Activated naive CD4-positive, alpha-beta T cell treated with anti-CD3 and anti-CD28 coated beads for 36 hours (primary cell): Measurements from ENCODE around the gene WDR83. TPM values are rescaled to one million over a fixed set of nuclear protein-coding genes. Genes with fewer than 3 reads are reported as not detected.
"Not testable (repeated sequence)": the region's sequence is repeated elsewhere in the genome, so short reads cannot be mapped to it uniquely, and the experiment has no call there.

Experiments
- CTCF ChIA-PET: fragments of 350-600 bp; sonication (Branson Sonifier 250); formaldehyde crosslinking; loops from one replicate; lab custom pipeline; 2021; ENCODE audit warnings: antibody characterized with exemption; lab: Charles Lee
- DNase-seq: peaks from one replicate; pipeline ENCODE4 v3.0.0-alpha.2; 2020
- H3K27ac Mint-ChIP-seq: one replicate; pipeline ENCODE4 v1.8.0; 2021; ENCODE audit warnings: mild to moderate bottlenecking, mixed read lengths
- H3K27me3 Mint-ChIP-seq: one replicate; pipeline ENCODE4 v1.8.0; 2021; ENCODE audit warnings: low read depth, mixed read lengths
- H3K36me3 Mint-ChIP-seq: one replicate; pipeline ENCODE4 v1.8.0; 2021; ENCODE audit warnings: low read depth, mixed read lengths
- H3K4me1 Mint-ChIP-seq: one replicate; pipeline ENCODE4 v1.8.0; 2021; ENCODE audit warnings: low read depth, mixed read lengths
- H3K4me3 Mint-ChIP-seq: one replicate; pipeline ENCODE4 v1.8.0; 2021; ENCODE audit warnings: mild to moderate bottlenecking, moderate library complexity, mixed read lengths
- H3K9me3 Mint-ChIP-seq: one replicate; pipeline ENCODE4 v1.8.0; 2021; ENCODE audit warnings: mixed read lengths
- intact Hi-C: fragments of 100-400 bp; cut with micrococcal nuclease; formaldehyde crosslinking; loops from one replicate; pipeline ENCODE4 v1.15.1; 2023
- total RNA-seq, 2 experiments: library from RNA; stranded (reverse); gene quantifications; one replicate each; pipeline ENCODE4 v1.2.3, GENCODE V29; 2021

The WDR83 gene
- total RNA-seq, 2 experiments from 2014 or later = 14.9 to 16.2 TPM

GRCh38 chr19:12675940-12676339 is 9.3 kb downstream of the WDR83 start:
- Mint-ChIP-seq H3K4me1 (peaks cover 27% of the 10 kb centered on the region), H3K9me3 (no peaks in the 10 kb centered on the region), H3K27ac (no peak overlapping the region), H3K4me3 (no peak overlapping the region), H3K36me3 (peaks cover 36% of the 10 kb centered on the region), H3K27me3 (no peaks in the 10 kb centered on the region)
- intact Hi-C loops = loop anchor here (2.0 kb wide), 1 partner anchor 85 kb away; no protein-coding TSS in a partner anchor
- CTCF ChIA-PET = interaction anchor here (0.6 to 4.5 kb wide), 4 partner anchors 9 to 195 kb away, joined by 3 to 27 read pairs (median 4); partner anchors contain the start of genes MAN2B1 and WDR83
- no peak for DNase-seq

GRCh38 chr19:12676384-12676792 is 9.8 kb downstream of the WDR83 start:
- H3K36me3 Mint-ChIP-seq = peaks cover 38% of the 10 kb centered on the region
- peaks cover 30% of the 10 kb centered on the region for H3K4me1 Mint-ChIP-seq
- H3K27me3 Mint-ChIP-seq = no peaks in the 10 kb centered on the region
- DNase-seq = peak; percentile 93
- no peaks in the 10 kb centered on the region for H3K9me3 Mint-ChIP-seq
- no peak overlapping the region for H3K27ac Mint-ChIP-seq
- H3K4me3 Mint-ChIP-seq = no peak overlapping the region
- CTCF ChIA-PET = interaction anchor here (0.6 to 4.5 kb wide), 9 partner anchors 9 to 196 kb away, joined by 3 to 27 read pairs (median 4); partner anchors contain the start of genes MAN2B1 and WDR83
- intact Hi-C loops = loop anchor here (2.0 kb wide), 1 partner anchor 84 kb away; no protein-coding TSS in a partner anchor

DNA sequence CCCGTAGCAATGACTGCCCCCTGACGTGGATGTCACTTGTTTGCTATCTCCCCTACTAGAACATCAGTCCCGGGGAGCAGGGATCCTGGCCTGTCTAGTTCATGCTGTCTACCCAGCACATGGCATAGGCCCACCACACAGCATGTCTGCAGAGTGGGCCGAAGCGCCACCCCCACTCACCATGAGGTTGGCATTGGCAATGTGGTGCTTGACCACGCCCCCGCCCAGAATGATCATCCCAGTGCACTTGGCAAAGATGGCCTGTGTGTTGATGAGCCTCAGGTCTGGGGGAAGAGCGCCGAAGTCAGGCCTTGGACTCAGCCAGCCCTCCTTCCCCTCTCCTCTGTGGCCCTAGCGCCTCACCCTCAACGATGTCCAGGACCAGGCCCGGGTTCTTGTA is 10.3 kb downstream of the WDR83 start:
- peaks cover 37% of the 10 kb centered on the region for H3K36me3 Mint-ChIP-seq
- no peaks in the 10 kb centered on the region for H3K9me3 Mint-ChIP-seq
- no peak overlapping the region for H3K27ac Mint-ChIP-seq
- intact Hi-C loops = loop anchor here (2.0 kb wide), 1 partner anchor 84 kb away; no protein-coding TSS in a partner anchor
- no peaks in the 10 kb centered on the region for H3K27me3 Mint-ChIP-seq
- DNase-seq = no peak
- H3K4me1 Mint-ChIP-seq = peaks cover 29% of the 10 kb centered on the region
- CTCF ChIA-PET = interaction anchor here (0.6 to 4.5 kb wide), 9 partner anchors 10 to 171 kb away, joined by 3 to 27 read pairs (median 4); partner anchors contain the start of genes MAN2B1 and WDR83
- H3K4me3 Mint-ChIP-seq = no peak overlapping the region

DNA sequence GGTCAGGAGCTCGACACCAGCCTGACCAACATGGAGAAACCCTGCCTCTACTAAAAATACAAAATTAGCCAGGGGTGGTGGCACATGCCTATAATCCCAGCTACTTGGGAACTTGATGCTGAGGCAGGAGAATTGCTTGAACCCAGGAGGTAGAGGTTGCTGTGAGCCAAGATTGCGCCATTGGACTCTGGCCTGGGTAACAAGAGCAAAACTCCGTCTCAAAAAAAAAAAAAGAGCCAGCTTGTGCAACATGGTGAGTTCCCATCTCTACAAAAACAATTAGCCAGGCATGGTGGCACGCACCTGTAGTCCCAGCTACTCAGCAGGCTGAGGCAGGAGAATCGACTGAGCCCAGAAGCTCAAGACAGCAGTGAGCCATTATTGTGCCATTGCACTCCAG is 11.4 kb downstream of the WDR83 start:
- H3K27me3 Mint-ChIP-seq, H3K9me3 Mint-ChIP-seq, intact Hi-C loops, H3K4me3 Mint-ChIP-seq, H3K27ac Mint-ChIP-seq, DNase-seq: not testable (repeated sequence)
- Mint-ChIP-seq H3K4me1 (peaks cover 26% of the 10 kb centered on the region), H3K36me3 (peaks cover 32% of the 10 kb centered on the region)
- CTCF ChIA-PET = interaction anchor here (0.8 to 4.5 kb wide), 3 partner anchors 8 to 80 kb away, joined by 4 to 27 read pairs (median 12); partner anchors contain the start of genes MAN2B1 and WDR83

DNA sequence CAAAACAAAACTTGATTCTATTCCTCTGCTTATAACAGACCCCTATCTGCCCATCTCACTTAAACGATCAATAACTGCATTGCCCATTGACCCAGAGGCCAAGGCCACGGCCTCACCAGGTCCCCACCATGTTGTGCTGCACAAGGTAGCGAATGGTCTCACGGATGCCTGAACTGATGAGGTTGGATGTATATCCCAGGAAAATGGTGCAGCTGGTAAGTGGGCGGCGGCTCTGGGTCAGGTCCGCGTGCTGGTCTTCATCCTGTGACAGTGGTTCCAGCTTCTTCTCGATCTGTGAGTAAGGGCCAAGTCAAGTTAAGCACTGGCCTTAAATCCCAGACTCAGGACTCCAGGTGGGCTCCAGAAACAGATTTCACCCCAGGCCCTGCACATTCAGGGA is 13.4 kb downstream of the WDR83 start:
- H3K4me3 Mint-ChIP-seq = peak overlapping the region; percentile 99
- H3K4me1 Mint-ChIP-seq = peaks cover 26% of the 10 kb centered on the region
- H3K36me3 Mint-ChIP-seq = peaks cover 27% of the 10 kb centered on the region
- H3K27ac Mint-ChIP-seq = peak overlapping the region; percentile 36
- intact Hi-C loops = loop anchor here (2.0 kb wide), 1 partner anchor 239 kb away; the partner anchor contains the start of gene ZNF443
- no peak for DNase-seq
- no peaks in the 10 kb centered on the region for H3K9me3 Mint-ChIP-seq
- no peaks in the 10 kb centered on the region for H3K27me3 Mint-ChIP-seq
- CTCF ChIA-PET = interaction anchor here (4.5 kb wide), 1 partner anchor 13 kb away, joined by 27 read pairs; the partner anchor contains the start of genes MAN2B1 and WDR83

DNA sequence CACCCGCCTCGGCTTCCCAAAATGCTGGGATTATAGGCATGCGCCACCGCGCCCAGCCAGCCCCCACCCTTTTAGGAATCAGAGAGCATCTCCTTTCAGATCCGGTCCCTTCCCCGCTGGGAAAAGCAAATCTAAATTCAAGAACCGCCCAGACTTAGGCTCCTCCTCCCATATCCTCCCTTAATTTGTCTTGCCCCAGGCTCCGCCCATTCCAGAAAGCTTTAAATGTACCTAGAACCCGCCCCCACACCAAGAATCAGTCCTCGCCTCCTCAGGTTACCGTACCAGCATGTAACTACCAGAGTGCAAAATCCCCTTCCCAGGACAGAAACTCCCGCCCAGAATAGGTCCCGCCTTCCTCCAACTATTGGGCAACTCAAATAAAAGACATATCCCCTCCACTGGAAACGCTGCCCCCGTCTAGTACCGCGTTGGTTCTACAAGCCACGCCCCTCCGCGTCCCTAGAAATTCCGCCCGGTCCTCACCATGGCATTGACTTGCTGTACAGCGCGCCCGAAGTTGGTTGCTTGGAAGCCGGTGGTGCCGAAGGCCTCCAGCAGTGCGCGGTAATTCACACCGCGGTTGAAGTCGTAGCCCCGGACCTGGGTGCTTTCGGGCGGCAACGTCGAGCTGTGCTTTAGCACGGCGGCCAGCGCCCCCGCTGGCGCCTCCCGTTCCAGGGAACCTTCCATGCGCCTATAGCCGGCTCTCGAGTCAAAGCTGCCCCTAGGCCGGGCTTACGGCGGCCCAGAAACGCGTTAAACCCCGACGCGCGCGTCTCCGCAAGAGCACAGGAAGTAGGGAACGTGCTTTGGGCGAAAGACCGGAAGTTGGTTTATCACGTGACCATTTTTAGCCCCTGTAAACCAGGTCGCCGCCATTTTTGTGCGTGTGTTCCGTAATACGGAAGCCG is 14.7 kb downstream of the WDR83 start, which contains the start of gene DHPS:
DHPS (minus strand) TSS at position 807 of the 914 bp plus-strand sequence; CDS start at position 693, 114 bp downstream.
- peak within 1 kb of the TSS; percentile 98 for H3K27ac Mint-ChIP-seq
- peaks cover 23% of the 10 kb centered on the region for H3K36me3 Mint-ChIP-seq
- CTCF ChIA-PET = interaction anchor here (0.6 to 1.0 kb wide), 4 partner anchors 9 to 1473 kb away, joined by 3 to 7 read pairs (median 4); no protein-coding TSS in a partner anchor
- peak; percentile 97 for DNase-seq
- intact Hi-C loops = loop anchor here (1.0 to 2.0 kb wide), 10 partner anchors 12 to 241 kb away; partner anchors contain the start of genes FBXW9, SYCE2, TRIR and ZNF443
- H3K27me3 Mint-ChIP-seq = no peaks in the 10 kb centered on the region
- no peaks in the 10 kb centered on the region for H3K9me3 Mint-ChIP-seq
- H3K4me1 Mint-ChIP-seq = peaks cover 24% of the 10 kb centered on the region
- peak within 1 kb of the TSS; percentile 99 for H3K4me3 Mint-ChIP-seq

DNA sequence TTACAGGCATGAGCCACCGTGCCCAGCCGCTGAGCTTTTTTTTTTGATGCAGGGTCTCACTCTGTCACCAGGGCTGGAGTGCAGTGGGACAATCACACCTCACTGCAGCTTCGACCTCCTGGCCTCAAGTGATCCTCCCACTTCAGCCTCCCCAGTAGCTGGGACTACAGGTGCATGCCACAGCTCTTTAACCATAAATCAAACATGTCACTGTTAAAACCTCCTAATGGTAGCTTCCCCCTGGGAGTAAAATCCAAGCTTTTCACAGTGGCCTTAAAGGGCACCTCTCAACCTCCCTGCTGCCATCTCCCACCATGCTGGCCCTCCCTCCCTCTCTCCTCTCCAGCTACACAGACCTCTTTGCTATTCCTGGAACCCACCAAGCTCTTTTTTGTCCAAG is 19.2 kb downstream of the WDR83 start:
- Mint-ChIP-seq H3K27ac (no peak overlapping the region), H3K4me3 (no peak overlapping the region), H3K9me3 (no peaks in the 10 kb centered on the region), H3K36me3 (peaks cover 8% of the 10 kb centered on the region), H3K4me1 (peaks cover 4% of the 10 kb centered on the region), H3K27me3 (no peaks in the 10 kb centered on the region)
- intact Hi-C loops = no loop called here
- no peak for DNase-seq
- CTCF ChIA-PET = interaction anchor here (0.6 to 1.1 kb wide), 6 partner anchors 8 to 80 kb away, joined by 3 to 4 read pairs (median 4); no protein-coding TSS in a partner anchor

- CTCF ChIA-PET = no interaction called here
- Mint-ChIP-seq H3K27ac (no peak within 1 kb of the TSS), H3K36me3 (peaks cover 4% of the 10 kb centered on the region), H3K9me3 (no peaks in the 10 kb centered on the region), H3K4me3 (no peak within 1 kb of the TSS), H3K27me3 (no peaks in the 10 kb centered on the region), H3K4me1 (no peaks in the 10 kb centered on the region)
- intact Hi-C loops = no loop called here
- no peak for DNase-seq
Measured at GRCh38 chr19:12687496-12688196, 21.0 kb downstream of the WDR83 start, which contains the start of gene GNG14. TSS of gene GNG14 (plus strand) at chr19:12687998. CDS start at chr19:12688049, 51 bp downstream.

DNA sequence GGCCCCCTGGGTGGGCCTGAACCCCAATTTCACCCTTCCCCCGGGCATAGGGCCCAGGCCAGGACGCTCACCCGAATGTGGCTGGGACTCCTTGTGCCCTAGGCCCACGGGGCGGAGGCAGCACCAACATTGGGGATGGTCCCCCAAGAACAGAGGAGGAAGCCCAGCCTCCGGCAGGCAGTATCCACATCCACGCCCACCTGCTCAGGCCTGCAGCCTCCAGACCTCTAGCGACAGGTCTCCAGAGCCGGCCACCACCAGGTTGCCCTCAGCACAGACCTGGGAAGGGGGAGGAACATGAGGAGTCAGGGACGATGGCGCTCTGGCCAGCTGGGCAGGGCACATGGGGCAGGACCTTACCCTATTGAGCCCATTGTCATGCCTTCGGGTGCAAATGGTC is 22.4 kb downstream of the WDR83 start:
- intact Hi-C loops = no loop called here
- peaks cover 4% of the 10 kb centered on the region for H3K36me3 Mint-ChIP-seq
- no peak overlapping the region for H3K4me3 Mint-ChIP-seq
- no peak for DNase-seq
- CTCF ChIA-PET = no interaction called here
- H3K4me1 Mint-ChIP-seq = no peaks in the 10 kb centered on the region
- H3K9me3 Mint-ChIP-seq = no peaks in the 10 kb centered on the region
- H3K27ac Mint-ChIP-seq = no peak overlapping the region
- no peaks in the 10 kb centered on the region for H3K27me3 Mint-ChIP-seq

DNA sequence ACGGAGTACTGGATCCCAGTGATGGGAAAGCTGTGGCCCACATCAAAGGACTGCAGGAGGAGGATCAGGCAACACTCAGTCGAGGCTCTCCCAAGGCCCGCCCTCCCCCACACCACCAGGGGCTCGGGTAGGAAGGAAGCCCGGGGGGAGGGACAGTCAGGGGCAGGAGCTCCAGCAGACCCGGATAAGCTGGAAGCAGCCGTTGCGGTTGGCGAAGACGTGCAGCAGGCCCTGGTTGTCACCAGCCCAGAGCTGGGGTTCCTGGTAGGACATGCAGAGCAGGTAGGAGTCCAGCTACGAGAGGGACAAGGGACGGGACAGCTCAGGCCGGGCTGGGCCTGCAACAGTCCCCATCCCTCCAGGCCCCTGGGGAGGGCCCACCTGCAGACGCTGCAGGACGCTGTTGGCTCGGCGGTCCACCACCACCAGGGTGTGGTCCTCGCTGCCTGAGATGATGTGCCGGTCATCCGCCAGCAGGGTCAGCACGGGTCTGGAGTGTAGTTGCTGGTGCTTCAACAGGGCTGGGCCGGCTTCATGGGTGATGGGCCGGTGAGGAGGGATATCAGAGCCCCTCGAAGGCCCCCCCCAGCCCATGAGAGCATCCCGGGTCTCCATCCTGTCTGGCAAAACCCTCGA is 23.1 kb downstream of the WDR83 start:
- CTCF ChIA-PET = interaction anchor here (1.2 kb wide), 1 partner anchor 12 kb away, joined by 3 read pairs; no protein-coding TSS in a partner anchor
- no peaks in the 10 kb centered on the region for H3K9me3 Mint-ChIP-seq
- peaks cover 4% of the 10 kb centered on the region for H3K36me3 Mint-ChIP-seq
- H3K27me3 Mint-ChIP-seq = no peaks in the 10 kb centered on the region
- intact Hi-C loops = no loop called here
- no peak overlapping the region for H3K4me3 Mint-ChIP-seq
- no peak overlapping the region for H3K27ac Mint-ChIP-seq
- no peaks in the 10 kb centered on the region for H3K4me1 Mint-ChIP-seq
- DNase-seq = no peak

- no peaks in the 10 kb centered on the region for H3K27me3 Mint-ChIP-seq
- peaks cover 8% of the 10 kb centered on the region for H3K4me1 Mint-ChIP-seq
- no peak overlapping the region for H3K4me3 Mint-ChIP-seq
- peaks cover 5% of the 10 kb centered on the region for H3K36me3 Mint-ChIP-seq
- DNase-seq = no peak
- CTCF ChIA-PET = interaction anchor here (0.6 kb wide), 1 partner anchor 128 kb away, joined by 3 read pairs; no protein-coding TSS in a partner anchor
- H3K27ac Mint-ChIP-seq = no peak overlapping the region
- intact Hi-C loops = no loop called here
- H3K9me3 Mint-ChIP-seq = no peaks in the 10 kb centered on the region
Measured at GRCh38 chr19:12692960-12693359, 26.4 kb downstream of the WDR83 start.
